Ramos (cell line): ENCODE measurements around the gene MCF2L.

ENCODE experiments used
- in situ Hi-C: fragments of 300-500 bp; cut with MboI; formaldehyde crosslinking; loops from one replicate; pipeline ENCODE4 v1.14.3; 2022; ENCODE audit warnings: low sequenced_read_pairs; ENCODE audit not compliant: unreplicated experiment

Gene MCF2L

GRCh38 chr13:112962396-112962795, 6.6 kb upstream of the MCF2L start:
- in situ Hi-C loops = no loop called here

GRCh38 chr13:112962911-112963625, 5.9 kb upstream of the MCF2L start:
- in situ Hi-C loops = no loop called here

GRCh38 chr13:112963641-112964040, 5.4 kb upstream of the MCF2L start:
- in situ Hi-C loops = no loop called here

GRCh38 chr13:112964971-112965492, 4.0 kb upstream of the MCF2L start:
- in situ Hi-C loops = no loop called here

- in situ Hi-C loops = no loop called here
Measured at GRCh38 chr13:112965573-112966115, 3.4 kb upstream of the MCF2L start.

- in situ Hi-C loops = no loop called here
Measured at GRCh38 chr13:112966776-112967175, 2.2 kb upstream of the MCF2L start.

- in situ Hi-C loops = no loop called here
Measured at GRCh38 chr13:112967686-112968379, 1.2 kb upstream of the MCF2L start.

- in situ Hi-C loops = no loop called here
Measured at GRCh38 chr13:112968380-112968909, 569 bp upstream of the MCF2L start.

- in situ Hi-C loops = no loop called here
Measured at GRCh38 chr13:112969692-112970338, 801 bp downstream of the MCF2L start.

GRCh38 chr13:112970552-112971287, 1.7 kb downstream of the MCF2L start:
- in situ Hi-C loops = no loop called here

GRCh38 chr13:112971288-112971643, 2.3 kb downstream of the MCF2L start:
- in situ Hi-C loops = no loop called here

GRCh38 chr13:112972258-112972657, 3.2 kb downstream of the MCF2L start:
- in situ Hi-C loops = no loop called here

- in situ Hi-C loops = no loop called here
Measured at GRCh38 chr13:112972867-112973576, 4.0 kb downstream of the MCF2L start.

GRCh38 chr13:112973577-112973951, 4.5 kb downstream of the MCF2L start:
- in situ Hi-C loops = no loop called here

- in situ Hi-C loops = no loop called here
Measured at GRCh38 chr13:112974125-112974524, 5.1 kb downstream of the MCF2L start.

- in situ Hi-C loops = no loop called here
Measured at GRCh38 chr13:112974671-112975070, 5.7 kb downstream of the MCF2L start.

GRCh38 chr13:112975401-112975939, 6.5 kb downstream of the MCF2L start:
- in situ Hi-C loops = no loop called here

GRCh38 chr13:112976526-112976925, 7.5 kb downstream of the MCF2L start:
- in situ Hi-C loops = no loop called here

GRCh38 chr13:112977091-112977490, 8.1 kb downstream of the MCF2L start:
- in situ Hi-C loops = no loop called here
